ENCODE data around the gene AZU1.
"Not testable (repeated sequence)": the region's sequence is repeated elsewhere in the genome, so short reads cannot be mapped to it uniquely, and the experiment has no call there.

AZU1 gene

GRCh38 chr19:810883-811489 is 16.7 kb upstream of the AZU1 start:
- no peak for DNase-seq (ENCODE audit: low read depth in 2 of 2)

GRCh38 chr19:811506-812048 is 16.1 kb upstream of the AZU1 start:
- DNase-seq (ENCODE audit: low read depth in 2 of 2): no peak

GRCh38 chr19:812049-812746 is 15.4 kb upstream of the AZU1 start:
- no peak for DNase-seq (ENCODE audit: low read depth in 2 of 2)

- no peak for DNase-seq (ENCODE audit: low read depth in 2 of 2)
Measured at GRCh38 chr19:812747-813218, 14.9 kb upstream of the AZU1 start.

- no peak for DNase-seq (ENCODE audit: low read depth in 2 of 2)
Measured at GRCh38 chr19:813219-814151, 14.2 kb upstream of the AZU1 start.

GRCh38 chr19:814152-815078 is 13.2 kb upstream of the AZU1 start:
- no peak for DNase-seq (ENCODE audit: low read depth in 2 of 2)

- no peak for DNase-seq (ENCODE audit: low read depth in 2 of 2)
Measured at GRCh38 chr19:815079-815774, 12.4 kb upstream of the AZU1 start.

GRCh38 chr19:815775-816499 is 11.7 kb upstream of the AZU1 start:
- no peak for DNase-seq (ENCODE audit: low read depth in 2 of 2)

GRCh38 chr19:816500-816857 is 11.2 kb upstream of the AZU1 start:
- DNase-seq (ENCODE audit: low read depth in 2 of 2): no peak

- DNase-seq (ENCODE audit: low read depth in 2 of 2): not testable (repeated sequence)
Measured at GRCh38 chr19:820212-820611, 7.4 kb upstream of the AZU1 start.

- no peak for DNase-seq (ENCODE audit: low read depth in 2 of 2)
Measured at GRCh38 chr19:821231-821824, 6.3 kb upstream of the AZU1 start.

GRCh38 chr19:821825-822503 is 5.7 kb upstream of the AZU1 start, which contains the start of gene PLPPR3:
PLPPR3 (minus strand) TSS chr19:821955; CDS start chr19:821559, 396 bp downstream.
- no peak for DNase-seq (ENCODE audit: low read depth in 2 of 2)

- no peak for DNase-seq (ENCODE audit: low read depth in 2 of 2)
Measured at GRCh38 chr19:823565-824121, 4.0 kb upstream of the AZU1 start.

- DNase-seq (ENCODE audit: low read depth in 2 of 2): no peak
Measured at GRCh38 chr19:824885-825284, 2.8 kb upstream of the AZU1 start.

GRCh38 chr19:825897-826644 is 1.6 kb upstream of the AZU1 start:
- no peak for DNase-seq (ENCODE audit: low read depth in 2 of 2)

GRCh38 chr19:827314-827709 is 325 bp upstream of the AZU1 start:
- no peak for DNase-seq (ENCODE audit: low read depth in 2 of 2)

- no peak for DNase-seq (ENCODE audit: low read depth in 2 of 2)
Measured at GRCh38 chr19:829129-829758, 1.6 kb downstream of the AZU1 start.
